Left lobe of liver (tissue), 2 donors: ENCODE data around the gene ABHD6. TPM values are rescaled to one million over a fixed set of nuclear protein-coding genes. Genes with fewer than 3 reads are reported as not detected.
"Not testable (repeated sequence)": the region's sequence is repeated elsewhere in the genome, so short reads cannot be mapped to it uniquely, and the experiment has no call there.

Source experiments
- ATAC-seq: fragments of 200-7000 bp; cut with Tn5 transposase; one replicate; pipeline ENCODE4 v1.9.1; 2020; ENCODE audit warnings: mild to moderate bottlenecking, moderate library complexity
- DNase-seq: peaks from one replicate; pipeline ENCODE4 v3.0.0-alpha.2; 2020; ENCODE audit warnings: low spot score
- total RNA-seq: library from RNA; stranded (reverse); gene quantifications from one replicate; pipeline ENCODE4 v1.2.1, GENCODE V29; 2021
- donor health status: DM: no; HTN: no; CAD: no; lungs with moderate emphysema.
- donor health status: DM: no; HTN: yes; CAD: no.

The ABHD6 gene, protein sequence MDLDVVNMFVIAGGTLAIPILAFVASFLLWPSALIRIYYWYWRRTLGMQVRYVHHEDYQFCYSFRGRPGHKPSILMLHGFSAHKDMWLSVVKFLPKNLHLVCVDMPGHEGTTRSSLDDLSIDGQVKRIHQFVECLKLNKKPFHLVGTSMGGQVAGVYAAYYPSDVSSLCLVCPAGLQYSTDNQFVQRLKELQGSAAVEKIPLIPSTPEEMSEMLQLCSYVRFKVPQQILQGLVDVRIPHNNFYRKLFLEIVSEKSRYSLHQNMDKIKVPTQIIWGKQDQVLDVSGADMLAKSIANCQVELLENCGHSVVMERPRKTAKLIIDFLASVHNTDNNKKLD
- 56.2 TPM for total RNA-seq

DNA sequence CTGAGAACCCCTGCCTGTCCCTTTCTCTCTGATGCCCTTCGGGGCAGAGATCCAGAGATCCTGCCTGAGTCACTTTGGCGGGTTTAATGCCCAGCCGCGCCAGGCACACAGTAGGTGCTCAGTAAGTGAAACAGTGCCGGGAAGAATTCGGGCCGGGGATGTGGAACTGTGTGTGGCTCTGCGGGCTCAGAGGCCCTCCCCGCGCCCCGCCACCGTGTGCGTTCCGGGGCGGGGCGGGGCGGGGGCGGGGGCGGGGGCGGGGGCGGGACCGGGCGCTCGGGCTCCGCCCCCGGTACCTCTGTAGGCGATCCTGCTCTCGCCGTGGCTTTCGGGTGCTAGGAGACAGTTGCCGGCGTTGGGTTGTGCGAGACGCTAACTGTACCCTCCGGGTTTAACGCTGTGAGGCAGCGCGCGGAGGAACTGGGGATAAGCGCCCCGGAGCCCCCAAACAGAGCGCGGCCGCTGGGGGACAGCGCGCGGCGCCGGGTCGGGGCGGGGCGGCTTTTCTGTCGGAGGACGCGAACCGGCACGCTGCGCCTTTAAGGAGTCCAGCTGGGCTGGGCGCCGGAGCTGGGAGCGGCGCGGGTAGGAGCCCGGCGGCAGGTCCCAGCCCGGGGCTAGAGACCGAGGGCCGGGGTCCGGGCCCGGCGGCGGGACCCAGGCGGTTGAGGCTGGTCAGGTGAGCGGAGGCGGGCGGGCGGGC is at the start of gene ABHD6:
TSS of gene ABHD6 (plus strand) at position 555 of the 703 bp plus-strand sequence. CDS start 18,795 bp downstream, outside the sequence.
- ATAC-seq: peak; percentile 84
- peak; percentile 82 for DNase-seq

DNA sequence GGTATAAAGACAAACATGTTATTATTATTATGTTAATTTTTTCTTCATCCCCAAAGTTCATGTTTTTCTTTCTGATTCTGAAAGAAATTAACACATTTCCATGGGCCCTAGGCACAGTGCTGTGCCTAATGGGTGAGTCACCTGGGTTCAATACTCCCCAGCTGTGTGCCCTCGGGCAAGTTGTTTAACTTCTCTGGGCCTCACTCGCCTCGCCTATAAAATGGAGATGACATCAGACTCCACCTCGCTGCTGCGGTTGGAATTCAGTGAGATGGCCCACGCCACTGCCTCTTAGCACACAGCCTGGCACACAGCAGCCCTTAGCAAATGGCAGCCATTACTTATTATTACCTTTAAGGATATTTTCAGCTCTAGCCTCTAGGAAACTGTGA is 49.4 kb upstream of the ABHD6 start:
- DNase-seq (no peak), ATAC-seq (no peak)

DNA sequence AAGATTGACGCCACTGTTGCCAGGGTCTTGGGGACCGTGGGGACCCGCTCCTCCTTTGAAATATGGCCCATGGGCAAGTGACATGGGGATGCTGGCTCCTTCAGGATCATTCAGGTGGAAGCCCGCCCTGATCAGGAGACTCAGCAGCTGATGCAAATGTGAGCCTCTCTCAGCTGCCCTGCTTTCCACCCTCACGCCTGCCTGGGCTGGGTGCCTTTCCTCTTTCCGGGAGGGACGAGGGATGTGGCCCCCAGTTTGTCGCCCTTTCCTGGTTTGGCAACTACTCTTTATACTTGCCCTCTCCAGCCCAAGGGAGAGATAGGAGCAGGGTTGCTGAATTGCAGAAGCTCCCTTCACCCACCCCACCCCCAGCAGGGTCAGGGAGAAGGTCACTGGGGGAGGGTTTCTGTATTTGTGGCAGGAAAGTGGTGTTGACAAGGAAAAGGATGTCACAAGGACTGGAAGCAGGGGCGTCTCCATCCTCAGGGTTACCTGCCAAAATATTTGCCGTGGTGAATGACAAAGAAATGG is 48.6 kb upstream of the ABHD6 start:
- peak; percentile 82 for DNase-seq

DNA sequence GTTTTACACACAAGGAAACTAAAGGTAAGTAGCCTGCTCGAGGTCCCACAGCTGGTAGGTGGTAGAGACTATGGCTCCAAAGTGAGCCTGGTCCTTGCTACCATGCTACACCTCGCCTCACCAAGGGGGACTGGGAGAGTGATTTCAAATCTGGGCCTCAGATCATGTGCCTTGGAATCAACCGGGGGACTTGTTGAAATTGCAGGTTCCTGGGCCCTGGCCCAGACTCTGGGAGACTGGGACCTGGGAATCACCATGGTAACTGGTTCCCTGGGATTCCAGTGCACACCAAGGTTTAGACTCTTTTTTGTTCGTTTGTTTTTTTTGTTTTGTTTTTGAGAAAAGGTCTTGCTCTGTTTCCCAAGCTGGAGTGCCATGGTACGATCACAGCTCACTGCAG is 47.9 kb upstream of the ABHD6 start:
- no peak for ATAC-seq
- DNase-seq: no peak

More for the DNA sequence above, 48.6 kb upstream of the ABHD6 start:
- peak; percentile 45 for ATAC-seq

DNA sequence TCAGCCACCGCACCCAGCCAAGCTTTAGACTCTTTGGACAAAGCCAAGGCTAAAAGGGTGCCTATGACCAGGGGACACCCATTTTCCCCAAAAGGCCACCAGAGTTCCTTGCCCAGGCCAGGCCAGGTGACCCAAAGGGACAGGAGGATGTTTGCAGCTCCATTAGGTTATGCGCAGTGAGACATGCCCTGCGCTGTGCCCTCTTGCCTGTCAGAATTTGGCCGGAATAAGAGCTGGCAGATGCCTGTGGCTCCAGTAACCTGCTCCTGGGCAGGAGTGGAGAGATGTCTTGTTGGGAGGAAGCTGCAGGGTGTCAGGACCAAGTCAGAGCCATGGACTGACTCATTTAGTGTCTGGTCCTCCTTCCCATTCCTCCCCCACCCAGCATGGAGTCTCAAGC is 47.3 kb upstream of the ABHD6 start:
- peak; percentile 61 for ATAC-seq
- peak; percentile 83 for DNase-seq

DNA sequence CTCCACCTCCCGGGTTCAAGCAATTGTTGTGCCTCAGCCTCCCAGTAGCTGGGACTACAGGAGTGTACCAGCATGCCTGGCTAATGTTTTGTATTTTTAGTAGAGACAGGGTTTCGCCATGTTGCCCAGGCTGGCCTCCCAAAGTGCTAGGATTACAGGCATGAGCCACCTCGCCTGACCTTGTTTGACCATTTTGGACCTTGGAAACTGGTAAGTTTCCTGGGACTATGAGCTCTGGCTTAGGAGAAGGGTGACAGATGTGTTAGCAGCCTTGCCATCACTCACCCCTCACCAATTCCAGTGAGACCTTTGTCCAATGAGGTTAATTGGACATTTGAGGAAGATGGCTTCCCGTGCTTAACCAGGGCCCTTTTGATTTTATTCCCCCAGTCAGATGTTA is 46.7 kb upstream of the ABHD6 start:
- ATAC-seq (peak; percentile 43), DNase-seq (peak; percentile 67)

DNA sequence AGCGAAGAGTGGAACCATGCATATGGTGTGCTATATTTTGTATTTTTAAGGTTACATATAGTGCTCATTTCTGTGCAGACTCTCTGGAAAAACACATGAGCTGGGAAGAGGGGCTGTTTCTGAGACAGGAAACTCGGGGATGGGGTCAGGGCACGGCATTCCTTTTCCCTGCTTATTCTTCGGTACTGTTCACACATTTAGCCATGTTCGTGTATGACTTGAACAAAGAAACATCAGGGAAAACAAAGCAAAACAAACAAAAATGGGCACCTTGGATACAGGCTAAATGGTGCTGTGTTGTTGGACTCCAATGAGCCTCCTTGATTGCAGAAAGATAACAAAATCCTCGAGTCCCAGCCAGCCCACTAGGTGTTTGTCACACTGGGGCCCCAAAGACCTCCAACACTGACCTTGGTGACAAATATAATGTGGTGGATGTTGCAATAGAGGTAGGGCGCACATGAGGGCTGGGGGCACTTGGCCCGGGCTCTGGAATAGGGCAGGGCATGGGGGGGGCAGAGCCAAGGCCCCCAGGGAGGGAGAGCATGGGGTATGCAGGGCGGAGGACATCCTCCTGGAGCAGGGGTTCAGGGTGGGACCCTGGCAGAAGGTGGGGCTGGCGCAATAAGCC is 46.1 kb upstream of the ABHD6 start:
- DNase-seq (no peak), ATAC-seq (no peak)

DNA sequence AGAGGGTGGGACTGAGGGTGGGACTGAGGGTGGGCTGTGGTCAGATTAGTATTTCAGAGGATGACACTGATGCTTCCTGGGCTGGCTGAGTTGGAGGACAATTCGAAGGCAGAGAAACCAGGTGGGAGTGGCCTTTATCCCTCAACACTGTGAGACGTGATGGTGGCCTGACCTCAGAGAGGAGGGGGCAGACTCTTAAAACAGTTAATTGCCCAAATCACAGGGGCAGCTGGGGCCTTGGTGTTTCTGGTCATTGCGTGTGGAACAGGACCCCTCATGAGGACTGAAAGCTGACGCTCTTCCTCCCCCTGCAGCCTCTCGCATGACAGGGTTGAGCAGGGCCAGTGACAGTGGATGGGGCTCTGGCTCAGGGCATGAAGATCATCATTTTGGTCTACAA is 45.5 kb upstream of the ABHD6 start:
- DNase-seq (no peak), ATAC-seq (no peak)

DNA sequence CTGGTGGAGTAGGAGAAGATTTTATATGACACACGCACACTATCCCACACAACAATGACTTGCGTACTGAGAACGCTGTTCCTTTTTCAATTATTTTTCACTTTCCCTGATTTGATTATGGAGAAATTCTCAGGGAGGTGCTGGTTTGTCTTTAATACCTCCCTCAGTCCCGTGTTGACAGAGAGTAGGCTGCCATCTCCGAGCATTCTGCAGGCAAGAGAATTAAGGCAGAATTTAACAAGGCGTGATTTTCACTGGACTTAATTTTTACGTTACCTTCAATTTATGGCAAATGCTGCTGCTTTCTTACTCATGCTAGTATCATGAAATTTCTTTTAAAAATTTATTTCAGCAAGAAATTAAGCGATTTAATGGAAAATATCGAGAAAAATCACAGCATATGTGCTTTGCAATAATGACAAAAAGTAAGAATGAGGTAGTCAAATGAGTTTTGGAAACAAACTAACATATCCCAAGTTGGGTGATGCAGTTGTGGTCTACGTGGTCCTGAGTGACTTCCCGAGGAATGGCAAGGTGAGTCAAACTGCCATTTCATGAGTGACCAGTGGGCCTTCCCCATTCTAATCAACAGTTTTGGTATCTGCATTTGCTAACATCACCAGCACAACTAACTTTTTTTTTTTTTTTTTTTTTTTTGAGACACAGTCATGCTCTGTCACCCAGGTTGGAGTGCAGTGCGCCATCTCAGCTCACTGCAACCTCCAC is 43.7 kb upstream of the ABHD6 start:
- DNase-seq: no peak
- peak; percentile 19 for ATAC-seq

DNA sequence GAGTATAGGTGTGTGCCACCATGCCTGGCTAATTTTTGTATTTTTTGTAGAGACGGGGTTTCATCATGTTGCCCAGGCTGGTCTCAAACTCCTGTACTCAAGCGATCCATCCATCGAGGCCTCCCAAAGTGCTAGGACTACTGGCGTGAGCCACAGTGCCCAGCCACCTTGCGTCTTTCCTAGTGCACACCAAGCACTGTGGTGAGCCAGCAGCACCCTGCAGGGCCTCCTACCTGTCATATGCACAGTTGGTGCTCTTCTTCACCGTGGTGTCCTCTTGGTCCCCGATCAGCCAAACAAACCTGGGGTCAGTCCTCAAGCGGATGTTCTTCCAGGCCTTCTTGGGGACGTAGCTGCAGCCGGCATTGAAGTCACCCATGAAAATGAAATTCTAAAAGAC is 40.0 kb upstream of the ABHD6 start:
- DNase-seq: no peak
- ATAC-seq: no peak

DNA sequence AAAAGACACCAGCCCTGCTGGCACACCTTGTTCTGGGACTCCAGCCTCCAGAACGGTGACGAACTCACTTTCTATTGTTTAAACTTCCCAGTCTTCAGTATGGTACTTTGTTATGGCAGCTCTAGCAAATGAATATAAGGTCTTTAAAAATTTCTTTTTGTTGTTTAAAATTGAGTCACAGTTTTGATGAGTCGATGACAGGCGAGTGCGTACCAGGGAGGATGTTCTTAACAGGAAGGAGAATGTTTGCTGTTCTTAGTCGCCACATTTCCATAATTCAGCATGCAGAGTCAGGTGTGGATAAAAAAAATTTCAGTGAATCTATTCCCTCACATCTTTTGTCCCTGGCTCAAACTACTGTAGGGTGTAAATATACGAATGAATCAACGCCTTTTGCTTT is 39.2 kb upstream of the ABHD6 start:
- DNase-seq (no peak), ATAC-seq (no peak)

DNA sequence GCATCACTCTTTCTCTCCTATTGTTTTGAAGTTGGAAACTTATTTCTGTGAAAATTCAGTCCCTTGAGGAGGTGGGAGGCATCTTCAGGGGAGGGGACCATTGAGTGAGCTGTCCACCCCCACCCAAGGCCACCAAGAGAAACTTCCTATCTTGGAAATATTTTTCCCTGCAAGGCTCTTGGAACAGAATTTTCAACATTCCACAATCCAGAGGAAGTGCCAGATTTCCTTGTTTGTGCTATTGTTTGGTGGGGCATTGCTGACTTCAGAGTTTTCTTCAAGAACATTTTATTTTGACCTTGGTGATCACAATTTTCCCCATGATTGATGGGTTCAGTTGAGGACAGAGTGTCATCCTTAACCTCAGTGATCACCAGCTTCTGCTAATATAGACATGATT is 38.8 kb upstream of the ABHD6 start:
- no peak for ATAC-seq
- no peak for DNase-seq

DNA sequence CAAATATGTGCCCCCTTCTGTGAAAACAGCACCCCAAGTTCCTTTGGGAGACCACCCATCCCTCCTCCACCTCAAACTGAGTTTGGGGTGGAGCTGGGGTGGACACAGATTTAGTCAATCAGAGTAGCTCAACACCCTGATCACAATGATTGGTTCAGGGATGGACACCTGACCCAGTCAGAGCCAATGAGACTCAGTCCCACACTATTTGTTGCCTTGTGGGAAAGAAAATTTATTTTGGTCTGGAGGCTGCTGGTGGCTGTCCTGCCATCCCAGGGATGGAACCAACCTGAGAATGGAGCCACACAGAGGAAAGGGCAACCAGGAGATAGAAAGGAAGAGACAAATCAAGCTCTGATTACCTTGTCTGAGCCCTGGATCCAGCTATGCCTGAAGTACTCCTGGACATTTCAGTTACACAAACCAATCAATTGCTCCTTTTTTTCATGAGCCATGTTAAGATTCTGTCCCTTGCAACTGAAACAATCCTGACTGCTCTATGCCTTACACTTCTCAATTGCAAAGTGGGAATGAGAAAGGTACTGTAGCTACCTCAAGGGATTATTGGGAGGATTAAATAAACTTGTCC is 37.4 kb upstream of the ABHD6 start:
- ATAC-seq (no peak), DNase-seq (no peak)

DNA sequence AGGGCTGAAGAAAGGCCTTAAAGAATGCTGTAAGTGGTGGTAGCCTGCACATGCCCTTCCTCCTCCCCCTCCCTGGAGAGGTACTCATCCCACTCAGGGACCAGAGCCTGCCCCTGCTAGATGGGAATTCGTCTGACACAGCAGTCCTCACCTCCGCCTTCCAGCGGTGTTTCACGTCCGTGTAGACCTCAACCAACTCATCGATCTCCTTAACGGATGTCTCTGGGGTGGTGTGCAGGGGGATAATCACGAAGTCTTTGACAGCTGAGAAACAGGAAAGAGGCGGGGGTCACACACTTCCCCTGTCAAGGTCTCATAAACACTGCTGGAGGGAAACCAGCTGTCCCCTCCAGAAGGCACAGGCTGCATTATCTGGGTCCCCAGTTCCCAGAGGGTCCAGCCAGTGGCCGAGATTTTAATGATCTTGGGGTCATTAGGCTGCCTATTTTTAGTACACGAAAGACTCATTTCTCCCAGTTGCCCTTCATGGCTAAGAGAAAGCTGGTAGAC is 36.7 kb upstream of the ABHD6 start:
- ATAC-seq (peak; percentile 30), DNase-seq (no peak)

DNA sequence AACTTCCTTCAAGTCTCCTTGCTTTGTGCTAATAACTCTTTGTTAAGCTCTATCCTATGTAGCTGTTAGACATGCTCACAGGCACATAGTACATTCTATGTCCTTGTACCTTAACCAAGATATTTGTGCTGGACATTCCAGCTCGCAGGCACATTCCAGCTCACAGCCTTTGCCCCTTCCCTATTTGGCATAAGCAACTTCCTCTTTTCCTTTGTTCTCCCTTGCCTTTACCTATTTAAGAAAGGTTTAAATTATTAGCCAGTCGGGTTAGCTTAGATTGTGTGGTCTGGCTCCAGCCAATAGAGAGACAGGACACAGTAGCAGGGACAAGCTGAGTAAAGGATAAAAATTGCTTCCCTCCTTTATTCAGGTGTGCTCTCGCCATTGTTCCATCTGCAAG is 36.1 kb upstream of the ABHD6 start:
- not testable (repeated sequence) for ATAC-seq, DNase-seq

DNA sequence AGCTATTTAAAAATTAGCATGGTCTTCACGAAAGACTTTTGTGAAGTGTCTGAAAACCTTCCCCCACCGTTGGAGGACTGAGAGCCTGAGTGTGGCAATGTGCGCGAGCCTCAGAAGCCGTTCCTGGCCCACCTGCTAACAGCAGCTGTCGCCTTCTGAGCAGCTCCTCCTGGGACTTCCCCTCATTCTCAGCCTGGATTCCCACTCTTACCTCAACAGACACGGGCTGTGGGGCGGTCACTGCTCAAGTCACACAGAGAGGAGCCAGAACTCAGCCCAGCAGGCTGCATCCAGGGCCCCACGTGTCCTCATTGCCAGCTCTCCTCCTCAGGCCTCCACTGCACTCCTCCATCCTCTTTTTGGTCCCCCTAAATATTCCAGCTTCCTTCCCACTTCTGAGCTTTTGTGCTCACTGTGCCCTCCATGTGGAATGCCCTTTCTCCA is 34.7 kb upstream of the ABHD6 start:
- no peak for DNase-seq
- ATAC-seq: no peak

DNA sequence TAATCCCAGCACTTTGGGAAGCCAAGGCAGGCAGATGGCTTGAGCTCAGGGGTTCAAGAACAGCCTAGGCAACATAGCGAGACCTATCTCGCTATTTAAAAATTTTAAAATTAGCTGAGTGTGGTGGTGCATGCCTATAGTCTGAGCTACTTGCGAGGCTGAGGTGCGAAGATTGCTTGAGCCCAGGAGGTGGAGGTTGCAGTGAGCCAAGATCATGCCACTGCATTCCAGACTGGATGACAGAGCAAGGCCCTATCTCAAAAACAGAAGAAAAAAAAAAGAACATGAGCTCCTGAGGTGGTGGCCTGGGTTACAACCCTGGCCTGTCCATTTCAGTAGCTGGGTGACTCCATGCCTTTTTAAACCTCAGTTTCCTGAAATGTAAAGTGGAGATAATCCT is 34.1 kb upstream of the ABHD6 start:
- ATAC-seq: no peak
- no peak for DNase-seq

DNA sequence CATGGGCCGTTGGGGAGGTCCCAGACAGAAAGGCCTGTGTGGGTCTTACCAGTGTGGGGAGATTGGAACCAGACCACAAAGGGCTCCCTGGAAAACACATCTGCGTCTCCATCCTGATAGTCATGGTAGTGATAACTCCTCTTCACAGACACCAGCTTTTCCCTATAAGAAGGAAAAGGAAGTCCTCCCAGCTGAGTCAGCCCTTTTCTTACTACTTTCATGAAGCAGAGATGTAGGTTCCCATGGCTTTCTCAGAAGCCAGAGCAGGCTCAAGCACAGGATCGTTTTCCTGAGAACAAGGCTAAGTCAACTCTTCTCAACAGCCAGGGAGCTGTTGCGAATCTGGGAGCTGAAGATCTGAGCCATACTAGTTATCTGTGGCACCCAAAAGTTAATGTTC is 32.9 kb upstream of the ABHD6 start:
- DNase-seq (no peak), ATAC-seq (no peak)

DNA sequence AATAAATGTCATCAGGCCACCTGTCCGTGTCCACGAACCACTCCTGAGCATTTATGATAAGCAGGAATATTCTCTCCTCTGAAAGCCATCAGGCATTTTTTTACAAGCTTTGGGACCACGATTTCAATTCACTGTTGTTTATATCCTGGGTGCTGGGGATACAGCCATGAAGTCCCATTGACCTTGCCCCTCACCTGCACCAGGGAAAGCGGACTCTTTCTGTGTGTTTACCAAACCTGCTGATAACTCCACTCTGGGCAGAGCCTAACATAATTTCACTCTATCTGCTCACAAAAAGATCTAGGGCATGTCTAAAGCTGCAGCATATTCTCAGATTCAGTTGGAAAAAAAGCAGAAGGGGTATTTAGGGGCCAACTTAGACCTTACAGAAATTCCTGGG is 31.6 kb upstream of the ABHD6 start:
- ATAC-seq: peak; percentile 91
- no peak for DNase-seq

DNA sequence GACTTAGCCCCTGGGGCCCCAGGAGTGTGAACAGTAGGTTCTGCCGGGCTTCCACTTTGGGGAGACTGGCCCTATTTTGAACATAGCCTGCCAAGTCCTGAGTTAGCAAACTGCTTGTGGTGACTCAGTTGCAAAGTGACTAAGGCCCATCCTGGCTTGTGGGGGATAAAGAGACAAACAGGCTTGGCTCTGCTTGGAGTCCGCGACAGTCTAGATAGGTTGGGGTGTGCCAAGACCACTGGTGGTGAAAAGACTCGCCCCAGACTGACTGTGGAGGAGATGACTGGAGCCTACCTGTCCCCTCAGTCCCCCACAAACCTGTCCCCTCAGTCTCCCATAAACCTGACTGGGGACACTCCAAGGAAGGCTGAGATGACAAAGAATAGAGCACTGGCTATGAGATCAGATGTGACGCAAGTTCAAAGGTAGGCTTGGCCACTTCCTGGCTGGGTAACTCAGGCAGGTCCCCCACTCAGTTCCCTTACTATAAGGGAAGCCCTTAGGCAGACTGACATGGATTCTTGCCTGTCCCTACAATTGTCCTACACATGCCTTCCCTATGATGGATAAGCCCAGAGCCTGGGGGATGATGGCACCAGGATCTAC is 31.1 kb upstream of the ABHD6 start:
- ATAC-seq: peak; percentile 53

More for the DNA sequence above, 31.1 kb upstream of the ABHD6 start:
- DNase-seq: no peak
